HepG2 (cell line): ENCODE measurements around the gene SLC16A14. TPM values are rescaled to one million over a fixed set of nuclear protein-coding genes. Genes with fewer than 3 reads are reported as not detected.

Experiments
- ATAC-seq: fragments of 200-7000 bp; cut with Tn5 transposase; 3 replicates; pipeline ENCODE4 v1.9.1; 2020; ENCODE audit warnings: mild to moderate bottlenecking, moderate library complexity
- BruUV-seq: library from RNA; stranded (reverse); fragments of 400-500 nt; replicated peaks from 2 replicates; lab custom pipeline; 2021; lab: Mats Ljungman, UMichigan
- CTCF ChIA-PET: fragments of 300-600 bp; formaldehyde crosslinking; extraction: SDS; loops from one replicate; lab custom pipeline; 2021; ENCODE audit warnings: low total read pairs, inconsistent platforms, low intra/inter-chr PET ratio; lab: Yijun Ruan, JAX
- POLR2A ChIA-PET: fragments of 350-600 bp; sonication (Branson Sonifier 250); formaldehyde crosslinking; loops from one replicate; lab custom pipeline; 2020; ENCODE audit warnings: antibody characterized with exemption, inconsistent platforms; lab: Yijun Ruan, JAX
- DNase-seq: peaks from one replicate; pipeline ENCODE4 v3.0.0-alpha.2; 2015; ENCODE audit warnings: low spot score
- FAIRE-seq: peaks from 3 replicates; lab custom pipeline; 2011; peaks lifted over from hg19 to GRCh38; lab: Jason Lieb, UNC
- H2AFZ ChIP-seq: one replicate; pipeline ENCODE4 v1.6.1; 2011; ENCODE audit warnings: low read length, inconsistent platforms
- H3K27ac ChIP-seq: fragments of 300-600 bp; 3 replicates; pipeline ENCODE4 v1.8.0; 2011; ENCODE audit warnings: mixed run types, mild to moderate bottlenecking, mixed read lengths, low read length, inconsistent platforms; ENCODE audit not compliant: insufficient read depth; ENCODE audit errors: extremely low read length
- H3K27me3 ChIP-seq, 2 experiments: fragments of 200-600 bp in 1 of 2; 2 replicates in 1 of 2; 3 replicates in 1 of 2; pipeline versions ENCODE4 v1.6.0 to v1.8.0; 2011; ENCODE audit warnings: low read length in 2 of 2, mild to moderate bottlenecking in 2 of 2, moderate library complexity in 2 of 2, inconsistent platforms in 1 of 2; ENCODE audit not compliant: insufficient read depth in 2 of 2, control insufficient read depth in 1 of 2
- H3K36me3 ChIP-seq, 2 experiments: fragments of 200-600 bp in 1 of 2; replicated peaks in 1 of 2; 2 replicates in 1 of 2; 3 replicates in 1 of 2; pipeline versions ENCODE4 v1.5.1 to v1.8.0; 2011; ENCODE audit warnings: low read length in 2 of 2, inconsistent platforms in 1 of 2; ENCODE audit not compliant: insufficient read depth in 2 of 2, control insufficient read depth in 1 of 2
- H3K4me1 ChIP-seq: 2 replicates; pipeline ENCODE4 v1.5.1; 2012; ENCODE audit warnings: low read length, inconsistent platforms; ENCODE audit not compliant: insufficient read depth
- H3K4me2 ChIP-seq: 2 replicates; pipeline ENCODE4 v1.6.0; 2011; ENCODE audit warnings: low read depth, low read length, inconsistent platforms
- H3K4me3 ChIP-seq, 3 experiments: fragments of 200-600 bp in 1 of 3; sonication (generic), shearing (Covaris generic) in 1 of 3; replicated peaks in 1 of 3; 2 replicates each; pipeline ENCODE4 v1.5.1; 2011 to 2016; ENCODE audit warnings: low read length in 3 of 3, inconsistent platforms in 2 of 3, low read depth in 2 of 3, mild to moderate bottlenecking in 2 of 3, control low read depth in 1 of 3, mixed read lengths in 1 of 3; ENCODE audit not compliant: insufficient read depth in 1 of 3
- H3K79me2 ChIP-seq: one replicate; pipeline ENCODE4 v1.6.1; 2011; ENCODE audit warnings: low read length, inconsistent platforms; ENCODE audit not compliant: insufficient read depth
- H3K9ac ChIP-seq: 2 replicates; pipeline ENCODE4 v1.6.0; 2011; ENCODE audit warnings: mild to moderate bottlenecking, low read depth, low read length, inconsistent platforms; ENCODE audit not compliant: insufficient read depth
- H3K9me3 ChIP-seq: 2 replicates; pipeline ENCODE4 v1.5.1; 2012; ENCODE audit warnings: mild to moderate bottlenecking, low read length
- H4K20me1 ChIP-seq: 2 replicates; pipeline ENCODE4 v1.6.0; 2011; ENCODE audit warnings: inconsistent platforms, mild to moderate bottlenecking, low read length, moderate library complexity; ENCODE audit not compliant: insufficient read depth
- MAZ ChIP-seq, 2 experiments: sonication (generic) in 1 of 2; formaldehyde crosslinking in 1 of 2; IDR thresholded peaks; 2 replicates each; pipeline versions ENCODE4 v1.5.0 to v1.6.1; 2012 to 2020; ENCODE audit warnings: low read depth in 2 of 2, mild to moderate bottlenecking in 2 of 2, borderline replicate concordance in 1 of 2, improper control_type of control experiment in 1 of 2, low read length in 1 of 2, missing genetic modification reagents in 1 of 2, moderate library complexity in 1 of 2
- NFATC3 ChIP-seq: sonication (generic); formaldehyde crosslinking; IDR thresholded peaks from 2 replicates; pipeline ENCODE4 v1.5.1; 2020; ENCODE audit warnings: mild to moderate bottlenecking, missing genetic modification reagents
- TRIM24 ChIP-seq: sonication (generic); formaldehyde crosslinking; IDR thresholded peaks from 2 replicates; pipeline ENCODE4 v1.8.0; 2022; ENCODE audit warnings: mild to moderate bottlenecking, missing genetic modification reagents
- ZNF230 ChIP-seq: sonication (generic); formaldehyde crosslinking; IDR thresholded peaks from 2 replicates; pipeline ENCODE4 v1.4.0; 2020; ENCODE audit warnings: mild to moderate bottlenecking, missing genetic modification reagents
- ZNF431 ChIP-seq: sonication (generic); formaldehyde crosslinking; IDR thresholded peaks from 2 replicates; pipeline ENCODE4 v1.9.0; 2022; ENCODE audit warnings: missing genetic modification reagents, low read depth, mild to moderate bottlenecking, borderline replicate concordance
- ZNF572 ChIP-seq: sonication (generic); formaldehyde crosslinking; IDR thresholded peaks from 2 replicates; pipeline ENCODE4 v1.5.1; 2020; ENCODE audit warnings: mild to moderate bottlenecking, missing genetic modification reagents
- ZNF629 ChIP-seq: sonication (generic); formaldehyde crosslinking; conservative IDR thresholded peaks from 2 replicates; pipeline ENCODE4 v1.5.0; 2020; ENCODE audit warnings: missing genetic modification reagents
- WGBS: methylation state at CpG from one replicate; pipeline ENCODE4 v1.1.6; 2017; ENCODE audit warnings: low lambda C conversion rate; 5-methylcytosine and 5-hydroxymethylcytosine counted together
- in situ Hi-C: cut with HindIII; loops from 2 replicates; pipeline ENCODE4 v1.10.0; 2017; ENCODE audit warnings: low pct_unique_long_range_greater_than_20kb; ENCODE audit not compliant: extremely low pct_ligation_motif_present
- intact Hi-C: fragments of 100-400 bp; cut with micrococcal nuclease; formaldehyde crosslinking; loops from one replicate; pipeline ENCODE4 v1.10.0; 2022; ENCODE audit not compliant: unreplicated experiment
- polyA plus RNA-seq, 8 experiments: library from polyadenylated mRNA; depleted of rRNA in 3 of 8; stranded (reverse) in 7 of 8; unstranded in 1 of 8; fragments of >200 nt; fragmentation: Illumina TruSeq in 4 of 8; extraction: Trizol in 4 of 8; gene quantifications; 2 replicates each; pipeline versions ENCODE4 v1.2.1 to v1.2.3, GENCODE V29; 2011 to 2016; ENCODE audit warnings: low read depth in 4 of 8, missing spikeins in 1 of 8, mixed read lengths in 1 of 8; ENCODE audit not compliant: insufficient read depth in 1 of 8
- total RNA-seq, 5 experiments: library from RNA; depleted of rRNA; stranded (reverse); fragments of >200 nt; fragmentation: Illumina TruSeq; extraction: Trizol; gene quantifications; 2 replicates each; pipeline ENCODE4 v1.2.3, GENCODE V29; 2016; ENCODE audit warnings: low read depth in 1 of 5

Gene SLC16A14
- total and polyA plus RNA-seq, 2 of the 13 experiments (the other 11 are each of a cell fraction or from before 2014, with no cell fraction given) = 0.05 TPM; not detected in 1

- no peak overlapping the region for H3K27ac ChIP-seq
- H3K36me3 ChIP-seq = no peaks in the 10 kb centered on the region
- in situ Hi-C loops = no loop called here
- H2AFZ ChIP-seq = no peak overlapping the region
- ChIA-PET CTCF (no interaction called here), POLR2A (no interaction called here)
- peaks cover 0 to 11% of the 10 kb centered on the region in 2 experiments; a peak in 3 of 5 replicates for H3K27me3 ChIP-seq
- no peaks in the 10 kb centered on the region for H3K9me3 ChIP-seq
- DNase-seq = no peak
- no peak for ATAC-seq
- TF ChIP-seq ZNF629 (peak; percentile 57), ZNF230 (CRISPR knock-in tag) (no peak)
- intact Hi-C loops = no loop called here
- H3K79me2 ChIP-seq = no peaks in the 10 kb centered on the region
- no peak for FAIRE-seq
- H3K9ac ChIP-seq = no peak overlapping the region
- no peaks in the 10 kb centered on the region for H4K20me1 ChIP-seq
- no peak overlapping the region for H3K4me2 ChIP-seq
- 46% methylated on average over 4 of the region's 4 CpGs for WGBS
- no peak overlapping the region for H3K4me3 ChIP-seq
- no TSS peak for BruUV-seq
- peaks cover 19% of the 10 kb centered on the region for H3K4me1 ChIP-seq
Observed at GRCh38 chr2:230048010-230048671, 20.6 kb downstream of the SLC16A14 start.

GRCh38 chr2:230046491-230046890, 22.2 kb downstream of the SLC16A14 start:
- TF ChIP-seq ZNF431 (CRISPR knock-in tag) (no peak), NFATC3 (CRISPR knock-in tag) (no peak), TRIM24 (CRISPR knock-in tag) (no peak), MAZ (IDR thresholded peaks at IDR 0.05; ENCODE audit: borderline replicate concordance, low read depth, low read length) (no peak), MAZ (CRISPR knock-in tag; IDR thresholded peaks at IDR 0.05; ENCODE audit: low read depth) (no peak), ZNF572 (CRISPR knock-in tag) (no peak)
- no peak for ATAC-seq
- in situ Hi-C loops = no loop called here

More at GRCh38 chr2:230046491-230046890, 22.2 kb downstream of the SLC16A14 start:
- BruUV-seq = no TSS peak
- Histone ChIP-seq H3K27ac (no peak overlapping the region), H3K4me2 (no peak overlapping the region), H3K27me3 (peaks cover 0 to 15% of the 10 kb centered on the region in 2 experiments; a peak in 3 of 5 replicates), H3K79me2 (no peaks in the 10 kb centered on the region), H3K36me3 (no peaks in the 10 kb centered on the region), H3K9ac (no peak overlapping the region), H3K4me1 (peaks cover 13% of the 10 kb centered on the region), H2AFZ (no peak overlapping the region), H3K9me3 (no peaks in the 10 kb centered on the region), H4K20me1 (no peaks in the 10 kb centered on the region), H3K4me3 (no peak overlapping the region)
- DNase-seq (no peak), FAIRE-seq (no peak)
- WGBS = 38% methylated on average over 3 of the region's 16 CpGs
- POLR2A ChIA-PET = no interaction called here
- intact Hi-C loops = no loop called here
- CTCF ChIA-PET = no interaction called here
